MM.1S (cell line): ENCODE measurements around the gene MOCOS.

Experiments
- DNase-seq: peaks from one replicate; pipeline ENCODE4 v3.0.0-alpha.2; 2015
- H2AFZ ChIP-seq: fragments of 300-600 bp; sonication (generic); 2 replicates; pipeline ENCODE4 v1.6.0; 2016; ENCODE audit warnings: antibody characterized with exemption, low read length
- H3F3A ChIP-seq: fragments of 300-600 bp; sonication (generic); 2 replicates; pipeline ENCODE4 v1.6.1; 2016; ENCODE audit warnings: mild to moderate bottlenecking, antibody characterized with exemption, low read length, moderate library complexity, mixed read lengths; ENCODE audit not compliant: insufficient read depth
- H3K27ac ChIP-seq: fragments of 300-600 bp; sonication (generic); 2 replicates; pipeline ENCODE4 v1.5.1; 2016; ENCODE audit warnings: mild to moderate bottlenecking, low read length
- H3K27me3 ChIP-seq: fragments of 300-600 bp; sonication (generic); replicated peaks from 2 replicates; pipeline ENCODE4 v1.6.0; 2016; ENCODE audit warnings: low read length; ENCODE audit not compliant: insufficient read depth
- H3K36me3 ChIP-seq: fragments of 300-600 bp; sonication (generic); replicated peaks from 2 replicates; pipeline ENCODE4 v1.6.1; 2016; ENCODE audit warnings: mild to moderate bottlenecking, low read length, mixed read lengths; ENCODE audit not compliant: insufficient read depth
- H3K4me1 ChIP-seq: fragments of 300-600 bp; sonication (generic); 2 replicates; pipeline ENCODE4 v1.6.1; 2016; ENCODE audit warnings: low read length, mixed read lengths
- H3K4me2 ChIP-seq: fragments of 300-600 bp; sonication (generic); 2 replicates; pipeline ENCODE4 v1.6.0; 2016; ENCODE audit warnings: low read depth, low read length
- H3K4me3 ChIP-seq: fragments of 300-600 bp; sonication (generic); 2 replicates; pipeline ENCODE4 v1.5.1; 2016; ENCODE audit warnings: low read length, mixed read lengths
- H3K79me2 ChIP-seq: fragments of 300-600 bp; sonication (generic); 2 replicates; pipeline ENCODE4 v1.6.1; 2016; ENCODE audit warnings: mixed run types, low read length, mixed read lengths
- H3K9ac ChIP-seq: fragments of 300-600 bp; sonication (generic); 2 replicates; pipeline ENCODE4 v1.6.1; 2016; ENCODE audit warnings: low read length, mixed read lengths
- H3K9me2 ChIP-seq: fragments of 300-600 bp; sonication (generic); replicated peaks from 2 replicates; pipeline ENCODE4 v1.6.1; 2016; ENCODE audit warnings: mild to moderate bottlenecking, low read length, mixed read lengths; ENCODE audit not compliant: insufficient read depth
- H3K9me3 ChIP-seq: fragments of 300-600 bp; sonication (generic); replicated peaks from 2 replicates; pipeline ENCODE4 v1.6.1; 2016; ENCODE audit warnings: mild to moderate bottlenecking, low read length, mixed read lengths; ENCODE audit not compliant: insufficient read depth
- H4K20me1 ChIP-seq: fragments of 300-600 bp; sonication (generic); 2 replicates; pipeline ENCODE4 v1.6.1; 2016; ENCODE audit warnings: mild to moderate bottlenecking, low read length, moderate library complexity, mixed read lengths; ENCODE audit not compliant: insufficient read depth
- CTCF ChIP-seq: fragments of 300-600 bp; sonication (generic); IDR thresholded peaks from 2 replicates; pipeline ENCODE4 v1.5.1; 2016; ENCODE audit warnings: antibody characterized with exemption, low read length, mixed read lengths
- EZH2 ChIP-seq: fragments of 300-600 bp; sonication (generic); optimal IDR thresholded peaks from 2 replicates; pipeline ENCODE3; 2017; ENCODE audit warnings: low read depth, mild to moderate bottlenecking, antibody characterized with exemption, low read length, mixed read lengths
- EZH2phosphoT487 ChIP-seq: fragments of 300-600 bp; sonication (generic); IDR thresholded peaks from 2 replicates; pipeline ENCODE4 v1.6.1; 2018; ENCODE audit warnings: antibody characterized with exemption, low read length

Gene MOCOS

GRCh38 chr18:36176711-36177110 is 10.6 kb upstream of the MOCOS start:
- no peak overlapping the region for H3K4me3 ChIP-seq
- TF ChIP-seq EZH2phosphoT487, result no peak
- TF ChIP-seq EZH2, result no peak
- no peak for TF ChIP-seq CTCF
- no peaks in the 10 kb centered on the region for H3K4me1 ChIP-seq
- H3K4me2 ChIP-seq, result no peak overlapping the region
- H3K9me3 ChIP-seq, result no peaks in the 10 kb centered on the region
- H3K79me2 ChIP-seq, result no peaks in the 10 kb centered on the region
- no peak for DNase-seq
- H3K9me2 ChIP-seq, result no peaks in the 10 kb centered on the region
- H3K9ac ChIP-seq, result no peak overlapping the region
- H4K20me1 ChIP-seq, result no peaks in the 10 kb centered on the region
- H2AFZ ChIP-seq, result no peak overlapping the region
- H3K27ac ChIP-seq, result no peak overlapping the region
- no peaks in the 10 kb centered on the region for H3K36me3 ChIP-seq
- no peaks in the 10 kb centered on the region for H3K27me3 ChIP-seq
- H3F3A ChIP-seq, result no peaks in the 10 kb centered on the region

DNA sequence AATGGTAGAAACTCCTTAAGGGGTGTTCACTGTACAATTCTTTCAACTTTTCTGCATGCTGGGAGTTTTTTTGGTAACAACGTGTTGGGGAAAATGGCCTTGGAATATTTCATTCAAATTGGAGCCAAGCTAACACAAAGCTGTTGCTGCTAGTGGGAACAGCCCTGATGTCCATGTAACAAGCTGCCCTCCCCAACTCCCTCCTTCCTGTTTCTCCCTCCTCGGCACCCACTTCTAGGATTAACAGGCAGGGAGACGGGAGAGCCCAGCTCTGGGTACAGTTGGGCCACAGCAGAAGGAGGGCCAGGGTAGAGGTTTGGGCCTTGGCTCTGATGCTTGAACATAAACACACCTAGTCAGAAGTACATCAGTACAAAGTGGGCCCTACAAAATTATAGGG is 9.4 kb upstream of the MOCOS start:
- TF ChIP-seq CTCF (no peak), EZH2phosphoT487 (no peak), EZH2 (no peak)
- no peaks in the 10 kb centered on the region for H3K36me3 ChIP-seq
- no peak for DNase-seq

GRCh38 chr18:36179562-36180355 is 7.5 kb upstream of the MOCOS start:
- no peaks in the 10 kb centered on the region for H3K4me1 ChIP-seq
- H3K9me2 ChIP-seq, result no peaks in the 10 kb centered on the region
- no peak for TF ChIP-seq EZH2
- no peak for TF ChIP-seq EZH2phosphoT487
- TF ChIP-seq CTCF, result no peak
- H3K79me2 ChIP-seq, result no peaks in the 10 kb centered on the region
- no peak overlapping the region for H3K27ac ChIP-seq
- H2AFZ ChIP-seq, result no peak overlapping the region
- no peak overlapping the region for H3K4me3 ChIP-seq
- no peak for DNase-seq
- no peaks in the 10 kb centered on the region for H3F3A ChIP-seq
- no peaks in the 10 kb centered on the region for H3K9me3 ChIP-seq
- H3K27me3 ChIP-seq, result no peaks in the 10 kb centered on the region
- no peaks in the 10 kb centered on the region for H3K36me3 ChIP-seq
- no peak overlapping the region for H3K9ac ChIP-seq
- H3K4me2 ChIP-seq, result no peak overlapping the region
- peaks cover 4% of the 10 kb centered on the region; the same call in 1 of the 2 replicates for H4K20me1 ChIP-seq

More for the DNA sequence above, 9.4 kb upstream of the MOCOS start:
- Histone ChIP-seq H3K79me2 (no peaks in the 10 kb centered on the region), H3K27me3 (no peaks in the 10 kb centered on the region), H4K20me1 (peaks cover 4% of the 10 kb centered on the region; the same call in 1 of the 2 replicates), H3K9me2 (no peaks in the 10 kb centered on the region), H3K9ac (no peak overlapping the region), H3K9me3 (no peaks in the 10 kb centered on the region), H3K4me2 (no peak overlapping the region), H3F3A (no peaks in the 10 kb centered on the region), H3K4me1 (no peaks in the 10 kb centered on the region), H3K4me3 (no peak overlapping the region), H3K27ac (no peak overlapping the region), H2AFZ (no peak overlapping the region)
